Tibial nerve (tissue), 4 donors: ENCODE measurements around the gene TAGLN2.

ENCODE experiments used
- EP300 ChIP-seq, 2 donors: sonication (generic); formaldehyde crosslinking; IDR thresholded peaks; one replicate each; pipeline ENCODE4 v1.6.1; 2017; ENCODE audit warnings: antibody characterized with exemption in 2 of 2, mild to moderate bottlenecking in 1 of 2
- POLR2A ChIP-seq, 2 donors: fragments of 450-650 bp; IDR thresholded peaks; one replicate each; pipeline ENCODE4 v1.6.1; 2017; ENCODE audit warnings: antibody characterized with exemption in 2 of 2, mild to moderate bottlenecking in 2 of 2, moderate library complexity in 2 of 2
- TF ChIP-seq, protein P1 (sequence below), 5 experiments: fragments of 200-600 bp in 3 of 5; fragments of 450-650 bp in 2 of 5; sonication (generic) in 3 of 5; IDR thresholded peaks; one replicate each; pipeline ENCODE4 v1.5.1; 2016 to 2019; ENCODE audit warnings: antibody characterized with exemption in 5 of 5, mild to moderate bottlenecking in 3 of 5, moderate library complexity in 2 of 5

DNA sequence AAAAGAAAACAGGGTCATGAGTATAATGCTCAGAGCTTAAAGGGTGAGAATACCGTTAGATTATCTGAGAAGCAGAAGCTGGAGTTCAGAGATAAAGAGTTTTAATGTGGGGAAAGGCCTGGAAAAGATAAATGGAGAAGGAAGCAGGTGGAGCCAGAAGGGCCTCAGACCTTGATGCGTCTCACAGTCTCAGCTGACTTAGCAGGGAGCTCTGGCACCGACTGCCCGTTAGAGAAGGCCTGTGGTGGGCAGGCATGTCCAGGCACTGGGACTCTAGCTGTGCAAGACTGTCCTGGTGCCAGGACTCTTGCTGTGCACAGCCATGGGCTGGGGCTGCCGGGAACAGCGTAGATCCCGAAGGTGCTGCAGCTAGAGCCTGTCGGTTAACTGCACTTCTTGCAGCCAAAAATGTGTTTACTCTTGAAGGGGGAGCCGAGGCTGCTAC lies 32.5 kb upstream of the TAGLN2 start:
- TF ChIP-seq, protein P1, sequence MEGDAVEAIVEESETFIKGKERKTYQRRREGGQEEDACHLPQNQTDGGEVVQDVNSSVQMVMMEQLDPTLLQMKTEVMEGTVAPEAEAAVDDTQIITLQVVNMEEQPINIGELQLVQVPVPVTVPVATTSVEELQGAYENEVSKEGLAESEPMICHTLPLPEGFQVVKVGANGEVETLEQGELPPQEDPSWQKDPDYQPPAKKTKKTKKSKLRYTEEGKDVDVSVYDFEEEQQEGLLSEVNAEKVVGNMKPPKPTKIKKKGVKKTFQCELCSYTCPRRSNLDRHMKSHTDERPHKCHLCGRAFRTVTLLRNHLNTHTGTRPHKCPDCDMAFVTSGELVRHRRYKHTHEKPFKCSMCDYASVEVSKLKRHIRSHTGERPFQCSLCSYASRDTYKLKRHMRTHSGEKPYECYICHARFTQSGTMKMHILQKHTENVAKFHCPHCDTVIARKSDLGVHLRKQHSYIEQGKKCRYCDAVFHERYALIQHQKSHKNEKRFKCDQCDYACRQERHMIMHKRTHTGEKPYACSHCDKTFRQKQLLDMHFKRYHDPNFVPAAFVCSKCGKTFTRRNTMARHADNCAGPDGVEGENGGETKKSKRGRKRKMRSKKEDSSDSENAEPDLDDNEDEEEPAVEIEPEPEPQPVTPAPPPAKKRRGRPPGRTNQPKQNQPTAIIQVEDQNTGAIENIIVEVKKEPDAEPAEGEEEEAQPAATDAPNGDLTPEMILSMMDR (IDR thresholded peaks at IDR 0.05) = no peak
- TF ChIP-seq EP300 (IDR thresholded peaks at IDR 0.05) = no peak
- TF ChIP-seq POLR2A (IDR thresholded peaks at IDR 0.05) = no peak
